VCaP (cell line): ENCODE data around the gene DEPP1.

Experiments used
- H3K27ac ChIP-seq: fragments of 450-650 bp; 2 replicates; pipeline ENCODE4 v1.5.1; 2017
- TF ChIP-seq, protein P1 (sequence below): fragments of 450-650 bp; conservative IDR thresholded peaks from 2 replicates; pipeline ENCODE4 v1.5.1; 2017; ENCODE audit warnings: mild to moderate bottlenecking, moderate library complexity

DEPP1 gene

GRCh38 chr10:44986670-44987069 lies 8.1 kb upstream of the DEPP1 start:
- TF ChIP-seq, protein P1, sequence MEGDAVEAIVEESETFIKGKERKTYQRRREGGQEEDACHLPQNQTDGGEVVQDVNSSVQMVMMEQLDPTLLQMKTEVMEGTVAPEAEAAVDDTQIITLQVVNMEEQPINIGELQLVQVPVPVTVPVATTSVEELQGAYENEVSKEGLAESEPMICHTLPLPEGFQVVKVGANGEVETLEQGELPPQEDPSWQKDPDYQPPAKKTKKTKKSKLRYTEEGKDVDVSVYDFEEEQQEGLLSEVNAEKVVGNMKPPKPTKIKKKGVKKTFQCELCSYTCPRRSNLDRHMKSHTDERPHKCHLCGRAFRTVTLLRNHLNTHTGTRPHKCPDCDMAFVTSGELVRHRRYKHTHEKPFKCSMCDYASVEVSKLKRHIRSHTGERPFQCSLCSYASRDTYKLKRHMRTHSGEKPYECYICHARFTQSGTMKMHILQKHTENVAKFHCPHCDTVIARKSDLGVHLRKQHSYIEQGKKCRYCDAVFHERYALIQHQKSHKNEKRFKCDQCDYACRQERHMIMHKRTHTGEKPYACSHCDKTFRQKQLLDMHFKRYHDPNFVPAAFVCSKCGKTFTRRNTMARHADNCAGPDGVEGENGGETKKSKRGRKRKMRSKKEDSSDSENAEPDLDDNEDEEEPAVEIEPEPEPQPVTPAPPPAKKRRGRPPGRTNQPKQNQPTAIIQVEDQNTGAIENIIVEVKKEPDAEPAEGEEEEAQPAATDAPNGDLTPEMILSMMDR: no peak
- H3K27ac ChIP-seq: no peak overlapping the region

- no peak overlapping the region for H3K27ac ChIP-seq
- TF ChIP-seq, protein P1: no peak
Observed at GRCh38 chr10:44986179-44986578, 7.6 kb upstream of the DEPP1 start.

GRCh38 chr10:44985175-44985681 lies 6.6 kb upstream of the DEPP1 start:
- H3K27ac ChIP-seq: no peak overlapping the region
- TF ChIP-seq, protein P1: no peak

DNA sequence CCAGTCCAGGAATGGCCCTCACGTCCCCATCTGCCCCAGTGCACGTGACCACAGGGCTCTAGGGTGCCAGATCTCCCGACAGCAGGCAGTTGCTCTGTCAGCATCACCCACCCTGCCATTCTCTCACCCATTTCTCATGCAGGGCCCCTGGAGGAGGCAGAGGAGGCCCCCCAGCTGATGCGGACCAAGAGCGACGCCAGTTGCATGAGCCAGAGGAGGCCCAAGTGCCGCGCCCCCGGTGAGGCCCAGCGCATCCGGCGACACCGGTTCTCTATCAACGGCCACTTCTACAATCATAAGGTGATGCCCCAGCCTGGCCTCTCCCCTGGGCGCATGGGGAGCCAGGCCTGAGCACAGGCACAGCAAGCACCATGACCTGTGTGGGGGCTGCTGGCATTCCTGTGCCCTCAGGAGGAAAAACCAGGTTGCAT lies 6.1 kb upstream of the DEPP1 start:
- TF ChIP-seq, protein P1: no peak
- no peak overlapping the region for H3K27ac ChIP-seq

GRCh38 chr10:44983895-44984278 lies 5.3 kb upstream of the DEPP1 start:
- H3K27ac ChIP-seq: no peak overlapping the region
- TF ChIP-seq, protein P1: no peak

DNA sequence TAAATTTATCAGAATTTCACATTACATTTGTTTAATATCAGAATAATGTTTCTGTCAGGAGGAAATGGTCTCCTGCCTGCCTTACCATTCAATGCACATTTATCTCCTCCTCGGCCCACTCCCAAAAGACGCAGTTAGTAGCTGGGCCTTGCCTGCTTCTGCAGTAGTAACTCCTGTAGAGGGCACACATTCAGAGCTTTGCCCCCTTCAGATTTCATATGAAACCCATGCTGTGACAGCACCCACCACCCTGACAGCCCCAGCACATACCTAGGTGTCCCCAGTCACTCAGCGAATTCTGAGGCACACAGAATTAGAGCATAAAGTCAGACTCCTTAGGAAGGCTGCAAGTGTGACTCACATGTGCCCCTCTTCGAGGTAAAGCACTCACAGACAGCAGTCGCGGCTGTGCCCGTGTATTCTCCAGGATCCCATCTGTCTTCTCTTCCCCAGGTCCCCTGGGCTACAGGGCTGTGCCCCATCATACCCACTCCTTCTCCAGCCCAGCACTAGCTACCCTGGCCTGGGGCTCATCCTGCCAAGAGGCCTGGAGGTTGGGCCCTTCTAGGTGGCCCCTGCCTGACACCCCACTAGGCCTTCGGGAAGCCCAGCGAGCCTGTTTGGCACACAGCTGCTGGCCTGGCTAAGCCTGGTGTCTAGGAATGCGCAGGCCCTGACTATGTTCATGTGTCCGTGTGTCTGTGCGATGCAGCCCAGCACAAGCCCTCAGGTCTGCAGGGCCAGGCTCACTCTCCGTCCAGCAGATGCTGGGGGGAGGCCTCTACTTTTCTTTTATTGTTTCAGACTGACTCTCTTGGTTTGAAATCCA lies 4.7 kb upstream of the DEPP1 start:
- TF ChIP-seq, protein P1: no peak
- no peak overlapping the region for H3K27ac ChIP-seq

DNA sequence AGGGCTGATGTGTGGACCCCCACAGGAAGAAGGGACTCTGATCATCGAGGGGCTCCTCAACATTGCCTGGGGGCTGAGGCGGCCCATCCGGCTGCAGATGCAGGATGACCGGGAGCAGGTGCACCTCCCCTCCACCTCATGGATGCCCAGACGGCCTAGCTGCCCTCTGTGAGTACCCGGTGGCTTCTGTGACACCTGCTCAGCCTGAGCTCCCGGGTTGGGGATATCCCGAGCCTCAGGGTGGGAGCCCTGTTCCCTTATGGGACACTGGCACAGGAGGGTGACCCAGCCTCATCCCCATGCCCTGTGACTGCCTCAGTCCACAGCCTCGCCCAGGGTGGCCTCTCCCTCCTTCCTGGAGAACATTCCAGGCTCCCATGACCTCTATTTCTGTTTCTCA lies 3.9 kb upstream of the DEPP1 start:
- TF ChIP-seq, protein P1: no peak
- H3K27ac ChIP-seq: no peak overlapping the region
